Effector memory CD4-positive, alpha-beta T cell (primary cell): ENCODE data around the gene ZBTB42.
"Not testable (repeated sequence)": the region's sequence is repeated elsewhere in the genome, so short reads cannot be mapped to it uniquely, and the experiment has no call there.

Experiments used
- DNase-seq, 3 donors: peaks; one replicate each; pipeline ENCODE4 v3.0.0-alpha.2; 2020
- H3K27ac ChIP-seq: 2 replicates; pipeline ENCODE4 v1.7.0; 2013; ENCODE audit warnings: mild to moderate bottlenecking, low read length, moderate library complexity; ENCODE audit not compliant: insufficient read depth, poor library complexity, severe bottlenecking
- H3K27me3 ChIP-seq: replicated peaks from 2 replicates; pipeline ENCODE4 v1.7.0; 2013; ENCODE audit warnings: mild to moderate bottlenecking, low read length; ENCODE audit not compliant: insufficient read depth, control insufficient read depth, poor library complexity, severe bottlenecking
- H3K36me3 ChIP-seq: 2 replicates; pipeline ENCODE4 v1.7.0; 2013; ENCODE audit warnings: mild to moderate bottlenecking, low read length, moderate library complexity; ENCODE audit not compliant: control insufficient read depth, insufficient read depth
- H3K4me1 ChIP-seq: 2 replicates; pipeline ENCODE4 v1.7.0; 2013; ENCODE audit warnings: low read length, mild to moderate bottlenecking; ENCODE audit not compliant: control insufficient read depth, insufficient read depth, poor library complexity, severe bottlenecking
- H3K4me3 ChIP-seq: 2 replicates; pipeline ENCODE4 v1.7.0; 2013; ENCODE audit warnings: low read length, low read depth, mild to moderate bottlenecking; ENCODE audit not compliant: insufficient read depth, poor library complexity, severe bottlenecking
- H3K9me3 ChIP-seq: 2 replicates; pipeline ENCODE4 v1.7.0; 2013; ENCODE audit warnings: mild to moderate bottlenecking, low read length, moderate library complexity; ENCODE audit not compliant: control insufficient read depth

The ZBTB42 gene

DNA sequence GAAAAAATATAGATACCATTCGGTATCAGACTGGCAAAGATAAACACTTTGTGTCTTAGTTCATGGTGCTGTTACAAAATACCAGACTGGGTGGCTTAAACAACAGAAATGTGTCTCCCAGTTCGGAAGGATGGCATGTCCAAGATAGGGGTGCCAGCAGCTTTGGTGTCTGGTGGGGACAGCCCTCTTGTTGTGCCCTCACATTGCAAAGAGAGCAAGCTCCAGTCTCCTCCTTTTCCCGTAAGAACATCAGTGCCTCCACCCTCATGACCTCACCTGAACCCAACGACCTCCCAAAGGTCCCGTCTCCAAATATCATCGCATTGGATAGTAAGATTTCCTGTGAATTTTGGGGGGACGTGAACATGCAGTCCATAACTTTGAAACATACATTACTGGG lies 12.4 kb downstream of the ZBTB42 start:
- DNase-seq = no peak
- no peaks in the 10 kb centered on the region for H3K36me3 ChIP-seq

DNA sequence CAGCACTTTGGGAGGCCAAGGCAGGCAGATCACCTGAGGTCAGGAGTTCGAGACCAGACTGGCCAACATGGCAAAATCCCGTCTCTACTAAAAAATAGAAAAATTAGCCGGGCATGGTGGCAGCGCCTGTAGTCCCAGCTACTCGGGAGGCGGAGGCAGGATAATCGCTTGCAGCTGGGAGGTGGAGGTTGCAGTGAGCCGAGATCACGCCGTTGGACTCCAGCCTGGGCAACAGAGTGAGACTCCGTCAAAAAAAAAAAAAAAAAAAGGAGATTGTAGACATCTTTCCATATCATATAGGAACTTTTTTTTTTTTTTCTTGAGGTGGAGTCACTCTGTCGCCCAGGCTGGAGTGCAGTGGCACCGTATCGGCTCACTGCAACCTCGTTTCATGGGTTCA lies 13.8 kb downstream of the ZBTB42 start:
- not testable (repeated sequence) for H3K27me3 ChIP-seq, H3K36me3 ChIP-seq, DNase-seq, H3K4me3 ChIP-seq, H3K9me3 ChIP-seq
- H3K27ac ChIP-seq = peak overlapping the region; percentile 91
- H3K4me1 ChIP-seq = peaks cover 14% of the 10 kb centered on the region

More for the DNA sequence above, 12.4 kb downstream of the ZBTB42 start:
- Histone ChIP-seq H3K27me3 (no peaks in the 10 kb centered on the region), H3K27ac (no peak overlapping the region), H3K4me1 (peaks cover 14% of the 10 kb centered on the region), H3K9me3 (no peaks in the 10 kb centered on the region), H3K4me3 (no peak overlapping the region)

DNA sequence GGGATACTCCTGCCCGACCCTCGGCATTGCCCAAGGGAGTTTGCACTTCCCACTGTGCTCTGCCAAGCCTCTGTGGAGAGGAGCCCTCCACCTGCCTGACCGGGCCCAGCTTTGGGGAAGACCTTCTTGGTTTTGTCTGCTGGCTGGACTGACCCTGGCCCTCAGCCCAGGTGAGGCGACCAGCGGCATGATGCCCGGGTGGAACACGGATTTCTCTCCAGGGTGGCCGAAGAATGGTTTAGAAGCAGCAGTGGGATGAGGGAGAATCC lies 15.6 kb downstream of the ZBTB42 start:
- H3K4me1 ChIP-seq = peaks cover 14% of the 10 kb centered on the region
- DNase-seq = no peak
- H3K27ac ChIP-seq = peak overlapping the region; percentile 91
- H3K27me3 ChIP-seq = no peaks in the 10 kb centered on the region
- no peaks in the 10 kb centered on the region for H3K9me3 ChIP-seq
- no peaks in the 10 kb centered on the region for H3K36me3 ChIP-seq
- peak overlapping the region; percentile 97 for H3K4me3 ChIP-seq

DNA sequence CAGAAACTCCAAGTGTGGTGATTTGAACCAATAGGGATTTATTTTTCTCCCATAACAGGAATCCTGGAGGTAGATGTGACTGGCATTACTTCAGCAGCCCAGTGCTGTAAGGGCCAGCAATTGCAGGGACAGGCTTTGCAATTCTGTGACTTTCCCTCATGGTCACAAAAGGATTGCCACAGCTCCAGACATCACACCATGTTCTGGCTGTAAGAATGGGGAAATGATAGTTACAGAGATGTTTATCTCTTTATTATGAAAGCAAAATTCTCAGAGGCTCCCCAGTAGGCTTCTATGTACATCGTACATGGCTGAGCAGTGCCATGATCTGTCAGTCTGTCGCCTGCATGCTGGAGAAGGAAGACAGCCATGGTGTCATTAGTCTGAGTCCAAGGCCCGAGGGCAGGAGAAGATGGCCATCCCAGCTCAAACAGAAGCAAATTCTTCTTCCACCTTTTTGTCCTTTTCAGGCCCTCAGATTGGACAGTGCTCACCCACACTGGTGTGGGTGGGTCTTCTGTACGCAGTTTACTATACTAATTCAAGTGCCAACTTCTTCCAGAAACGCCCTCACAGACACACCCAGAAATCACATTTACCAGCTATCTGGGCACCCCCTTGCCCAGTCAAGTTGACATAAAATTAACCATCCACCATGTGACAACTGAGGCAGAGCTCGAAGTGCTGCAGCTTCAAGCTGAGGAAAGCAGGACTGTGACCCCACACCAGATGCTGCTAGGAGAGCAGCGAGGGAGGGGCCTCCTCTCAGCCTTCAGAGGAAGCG lies 17.2 kb downstream of the ZBTB42 start:
- DNase-seq = no peak
- H3K27ac ChIP-seq = no peak overlapping the region
- peaks cover 14% of the 10 kb centered on the region for H3K4me1 ChIP-seq
- no peaks in the 10 kb centered on the region for H3K36me3 ChIP-seq
- H3K27me3 ChIP-seq = no peaks in the 10 kb centered on the region
- no peaks in the 10 kb centered on the region for H3K9me3 ChIP-seq
- H3K4me3 ChIP-seq = no peak overlapping the region

DNA sequence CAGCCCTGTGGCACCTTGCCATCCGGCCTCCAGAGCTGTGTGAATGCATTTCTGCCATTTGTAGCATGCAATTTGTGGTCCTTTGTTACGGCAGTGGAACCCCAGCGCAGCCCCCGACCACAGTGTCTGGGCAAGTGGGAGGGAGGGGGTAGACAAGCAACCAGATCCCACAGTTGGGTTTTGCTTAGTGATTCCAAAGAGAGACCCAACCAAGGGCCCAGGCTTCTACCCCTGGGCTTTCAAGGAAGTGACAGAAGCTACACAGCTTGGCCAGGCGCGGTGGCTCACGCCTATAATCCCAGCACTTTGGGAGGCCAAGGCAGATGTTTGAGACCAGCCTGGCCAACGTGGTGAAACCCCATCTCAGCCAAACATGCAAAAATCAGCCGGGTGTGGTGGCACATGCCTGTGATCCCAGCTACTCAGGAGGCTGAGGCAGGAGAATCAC lies 17.8 kb downstream of the ZBTB42 start:
- H3K27ac ChIP-seq = no peak overlapping the region
- H3K4me3 ChIP-seq = no peak overlapping the region
- no peaks in the 10 kb centered on the region for H3K27me3 ChIP-seq
- H3K9me3 ChIP-seq = no peaks in the 10 kb centered on the region
- no peaks in the 10 kb centered on the region for H3K36me3 ChIP-seq
- DNase-seq = no peak
- peaks cover 14% of the 10 kb centered on the region for H3K4me1 ChIP-seq

DNA sequence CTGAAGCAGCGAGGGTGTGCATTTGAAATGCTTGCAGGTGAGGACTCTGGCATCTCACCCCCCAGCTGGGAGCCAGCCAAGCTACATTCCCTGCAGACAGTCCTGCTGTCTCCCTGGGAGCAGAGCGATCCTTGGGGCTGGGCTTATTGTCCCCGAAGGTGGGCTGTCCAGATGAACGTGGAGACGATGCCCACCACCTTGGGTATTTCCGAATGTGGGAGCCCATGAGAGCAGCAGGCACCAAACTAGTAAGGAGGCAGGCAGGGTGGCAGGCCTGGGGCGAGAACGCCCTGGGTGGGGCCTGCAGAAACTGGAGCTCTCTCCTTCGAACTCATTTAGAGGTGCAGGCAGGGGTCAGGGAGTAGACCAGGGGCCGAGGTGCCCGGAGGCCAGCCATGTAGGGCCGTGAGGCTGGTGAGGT lies 18.5 kb downstream of the ZBTB42 start:
- Histone ChIP-seq H3K4me3 (no peak overlapping the region), H3K4me1 (peaks cover 12% of the 10 kb centered on the region), H3K9me3 (no peaks in the 10 kb centered on the region), H3K36me3 (no peaks in the 10 kb centered on the region), H3K27ac (no peak overlapping the region), H3K27me3 (no peaks in the 10 kb centered on the region)
- DNase-seq = no peak

DNA sequence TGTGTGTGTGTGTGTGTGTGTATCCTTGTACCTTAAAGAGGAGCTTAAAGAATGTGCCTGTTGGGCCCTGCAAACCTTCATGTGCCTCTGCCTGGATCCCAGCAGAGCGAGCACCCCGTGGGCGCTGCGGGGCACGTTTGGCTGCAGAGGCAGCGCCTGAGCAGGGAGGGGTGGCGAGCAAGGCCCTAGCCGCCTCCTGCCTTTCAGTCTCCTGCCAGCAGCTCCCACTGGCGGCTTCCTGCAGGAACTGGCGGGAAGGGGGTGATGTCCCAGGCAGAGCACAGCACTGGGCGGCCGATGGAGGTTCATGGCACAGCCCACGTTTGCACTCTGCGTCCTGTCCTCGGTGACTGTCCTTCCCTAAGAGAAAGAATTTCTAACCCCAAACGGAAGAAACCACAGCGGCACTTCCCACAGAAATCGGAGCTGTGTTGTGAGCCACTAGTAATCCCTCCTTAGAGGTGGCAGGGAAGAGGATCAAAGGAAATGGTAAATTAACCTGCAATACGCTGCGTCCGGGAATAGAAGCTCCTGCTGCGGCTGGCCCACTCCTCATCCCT lies 19.8 kb downstream of the ZBTB42 start:
- DNase-seq = no peak

DNA sequence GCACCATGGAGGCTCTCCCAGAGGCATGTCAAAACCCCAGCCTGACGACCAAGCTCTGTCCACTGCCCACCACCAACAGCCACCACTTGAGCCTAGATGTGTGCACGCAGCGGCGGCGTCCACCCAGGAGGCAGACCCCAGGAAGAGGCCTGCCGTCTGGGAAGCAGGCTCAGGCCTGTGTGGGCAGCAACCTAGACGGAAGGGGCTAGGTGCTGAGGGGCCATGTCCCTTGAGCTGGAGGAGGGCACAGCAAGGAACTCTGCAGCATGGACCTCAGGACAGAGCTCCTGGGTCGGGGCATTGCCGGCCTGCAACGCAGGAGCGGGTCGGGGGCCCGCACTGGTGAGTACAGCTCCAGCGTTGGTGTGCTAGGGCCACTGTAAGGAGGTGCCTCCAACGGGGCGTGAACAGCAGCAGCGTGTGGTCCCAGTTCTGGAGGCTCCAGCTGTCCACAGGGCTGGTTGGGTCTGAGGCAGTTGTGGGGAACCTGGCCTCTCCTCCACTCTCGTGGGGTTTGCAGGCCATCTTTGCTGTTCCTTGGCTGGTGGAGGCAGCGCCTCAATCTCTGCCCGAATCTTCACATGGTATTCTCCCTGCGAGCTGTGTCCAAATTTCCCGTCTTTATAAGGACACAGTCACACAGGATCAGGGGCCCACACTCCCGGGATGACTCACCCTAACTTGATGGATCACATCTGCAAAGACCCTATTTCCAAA lies 20.5 kb downstream of the ZBTB42 start:
- H3K9me3 ChIP-seq = no peaks in the 10 kb centered on the region
- DNase-seq = no peak
- no peak overlapping the region for H3K27ac ChIP-seq
- H3K4me3 ChIP-seq = no peak overlapping the region
- H3K27me3 ChIP-seq = no peaks in the 10 kb centered on the region
- H3K4me1 ChIP-seq = peaks cover 14% of the 10 kb centered on the region
- no peaks in the 10 kb centered on the region for H3K36me3 ChIP-seq

More for the DNA sequence above, 19.8 kb downstream of the ZBTB42 start:
- no peaks in the 10 kb centered on the region for H3K9me3 ChIP-seq
- H3K4me3 ChIP-seq = no peak overlapping the region
- no peaks in the 10 kb centered on the region for H3K36me3 ChIP-seq
- no peak overlapping the region for H3K27ac ChIP-seq
- no peaks in the 10 kb centered on the region for H3K27me3 ChIP-seq
- peaks cover 12% of the 10 kb centered on the region for H3K4me1 ChIP-seq

DNA sequence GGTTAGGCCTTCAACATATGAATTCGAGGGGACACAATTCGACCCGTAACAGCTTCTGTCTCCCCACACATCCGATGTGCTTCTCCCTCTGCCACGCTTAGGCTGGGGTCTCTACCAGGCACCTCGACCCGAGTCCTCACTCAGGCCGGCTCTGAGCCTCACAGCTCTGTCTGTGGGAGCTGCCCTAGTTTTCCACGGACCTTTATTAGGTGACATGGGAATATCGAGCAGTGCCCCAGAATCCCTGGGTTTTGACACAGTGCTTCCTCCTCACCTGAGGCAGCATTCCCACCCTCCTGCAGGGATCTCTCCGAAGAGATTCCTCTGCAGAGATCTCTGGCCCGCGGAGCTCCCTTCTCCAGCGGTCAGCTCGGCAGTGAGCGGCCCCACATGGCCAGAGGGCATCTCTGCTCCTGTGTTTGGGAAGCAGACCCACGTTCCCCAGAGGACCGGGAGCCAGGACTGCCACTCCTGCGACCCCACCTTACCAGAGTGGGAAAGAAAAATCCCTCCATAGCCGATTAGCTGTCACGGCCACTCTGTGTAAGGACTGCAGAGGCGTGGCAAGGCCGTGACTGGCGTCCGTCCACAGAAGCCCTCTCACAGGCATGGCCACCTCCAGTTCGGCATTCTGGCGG lies 21.2 kb downstream of the ZBTB42 start:
- DNase-seq = no peak
- Histone ChIP-seq H3K4me1 (peaks cover 9% of the 10 kb centered on the region), H3K4me3 (no peak overlapping the region), H3K27ac (no peak overlapping the region), H3K9me3 (no peaks in the 10 kb centered on the region), H3K27me3 (no peaks in the 10 kb centered on the region), H3K36me3 (no peaks in the 10 kb centered on the region)
